CD1c-positive myeloid dendritic cell (primary cell): ENCODE results near the gene BRCA1.
A peak's percentile ranks its signal among the peaks of the same experiment; 100 is the strongest.
"Not testable (repeated sequence)": the region's sequence is repeated elsewhere in the genome, so short reads cannot be mapped to it uniquely, and the experiment has no call there.

ENCODE experiments used
- DNase-seq: peaks from one replicate; pipeline ENCODE4 v3.0.0-alpha.2; 2016; ENCODE audit errors: extremely low spot score

BRCA1 gene

DNA sequence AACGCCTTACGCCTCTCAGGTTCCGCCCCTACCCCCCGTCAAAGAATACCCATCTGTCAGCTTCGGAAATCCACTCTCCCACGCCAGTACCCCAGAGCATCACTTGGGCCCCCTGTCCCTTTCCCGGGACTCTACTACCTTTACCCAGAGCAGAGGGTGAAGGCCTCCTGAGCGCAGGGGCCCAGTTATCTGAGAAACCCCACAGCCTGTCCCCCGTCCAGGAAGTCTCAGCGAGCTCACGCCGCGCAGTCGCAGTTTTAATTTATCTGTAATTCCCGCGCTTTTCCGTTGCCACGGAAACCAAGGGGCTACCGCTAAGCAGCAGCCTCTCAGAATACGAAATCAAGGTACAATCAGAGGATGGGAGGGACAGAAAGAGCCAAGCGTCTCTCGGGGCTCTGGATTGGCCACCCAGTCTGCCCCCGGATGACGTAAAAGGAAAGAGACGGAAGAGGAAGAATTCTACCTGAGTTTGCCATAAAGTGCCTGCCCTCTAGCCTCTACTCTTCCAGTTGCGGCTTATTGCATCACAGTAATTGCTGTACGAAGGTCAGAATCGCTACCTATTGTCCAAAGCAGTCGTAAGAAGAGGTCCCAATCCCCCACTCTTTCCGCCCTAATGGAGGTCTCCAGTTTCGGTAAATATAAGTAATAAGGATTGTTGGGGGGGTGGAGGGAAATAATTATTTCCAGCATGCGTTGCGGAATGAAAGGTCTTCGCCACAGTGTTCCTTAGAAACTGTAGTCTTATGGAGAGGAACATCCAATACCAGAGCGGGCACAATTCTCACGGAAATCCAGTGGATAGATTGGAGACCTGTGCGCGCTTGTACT is at the start of gene BRCA1:
Gene BRCA1 (minus strand): TSS at position 232 of the 834 bp plus-strand sequence. CDS start 1,268 bp downstream, outside the sequence.
- peak; percentile 99 for DNase-seq

DNA sequence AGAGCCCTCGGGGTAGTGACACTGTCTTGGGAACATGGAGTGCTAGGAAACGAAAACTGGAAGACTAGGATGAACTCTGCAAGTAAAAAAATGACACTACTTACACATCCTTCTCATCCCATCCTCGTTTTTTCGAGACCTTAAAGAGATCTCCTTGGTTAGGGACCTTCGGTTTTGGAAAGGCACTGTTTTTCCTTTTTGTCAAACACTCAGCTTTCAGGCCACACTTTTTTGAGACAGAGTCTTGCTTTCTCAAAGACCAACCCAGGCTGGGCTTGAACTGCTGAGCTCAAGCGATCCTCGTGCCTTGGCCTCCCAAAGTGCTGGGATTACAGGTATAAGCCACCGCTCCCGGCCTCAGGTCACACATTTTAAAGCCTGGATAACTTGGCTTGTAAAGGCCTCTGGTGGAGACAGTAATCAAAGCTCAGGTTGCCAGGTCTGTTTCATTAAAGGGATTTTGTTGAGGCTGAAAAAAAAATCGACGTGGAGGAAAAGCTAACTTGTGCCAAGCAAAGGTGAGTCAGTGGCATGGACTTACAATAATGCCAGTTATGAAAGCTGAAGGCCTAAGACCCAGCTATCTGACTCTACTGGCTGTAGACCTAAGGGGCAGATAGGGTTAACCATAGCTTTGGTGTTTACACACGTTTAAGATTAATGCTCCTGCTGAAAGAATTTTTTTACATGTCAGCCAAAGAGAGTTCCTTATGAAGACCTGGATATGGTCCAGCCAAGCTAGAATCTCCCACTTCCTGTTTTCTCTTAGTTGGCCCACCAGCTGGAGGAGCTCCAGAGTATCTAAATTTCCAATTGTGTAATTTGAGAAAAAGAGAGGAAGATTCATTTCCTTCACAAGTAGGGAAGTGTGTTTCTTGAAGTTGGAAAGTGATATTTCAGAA is 46.7 kb upstream of the BRCA1 start:
- peak; percentile 94 for DNase-seq

DNA sequence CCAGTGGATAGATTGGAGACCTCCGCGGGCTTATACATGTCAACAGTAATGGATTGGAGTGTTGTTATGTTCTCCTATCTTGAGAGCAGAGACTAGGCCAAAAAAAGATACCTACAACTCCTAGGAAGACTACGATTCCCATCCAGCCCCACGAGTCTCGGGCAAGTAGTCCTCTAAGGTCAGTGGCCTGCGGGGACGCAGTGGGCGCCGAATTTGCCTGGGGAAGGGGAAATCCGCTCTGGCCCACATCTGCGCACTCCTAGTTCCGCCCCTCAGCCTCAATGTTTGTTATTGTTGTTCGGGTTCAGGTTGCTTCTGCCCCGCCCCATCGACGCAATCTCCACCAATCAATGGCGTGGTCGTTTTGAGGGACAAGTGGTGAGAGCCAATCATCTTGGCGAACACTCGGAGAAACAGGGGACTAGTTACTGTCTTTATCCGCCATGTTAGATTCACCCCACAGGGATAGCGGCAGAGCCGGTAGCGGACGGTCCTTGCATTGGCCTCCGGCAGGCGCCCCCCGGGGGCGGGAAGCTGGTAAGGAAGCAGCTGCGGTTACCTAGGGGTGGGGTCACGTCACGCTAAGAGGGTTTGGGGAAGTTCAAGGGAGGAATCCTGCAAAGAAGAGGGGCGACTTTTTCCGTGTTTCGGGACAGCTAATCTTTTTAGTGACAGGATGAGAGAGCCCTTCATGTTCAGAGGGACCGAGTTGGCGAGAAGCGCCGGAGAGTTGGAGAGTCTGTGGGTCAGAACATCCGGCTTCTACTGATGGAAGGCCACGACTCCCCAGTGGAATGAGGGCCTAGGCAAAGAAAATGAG is 45.8 kb upstream of the BRCA1 start, which contains the start of gene NBR1:
Gene NBR1 (plus strand): TSS at position 449 of the 820 bp plus-strand sequence. CDS start 4,586 bp downstream, outside the sequence.
- DNase-seq = peak; percentile 98

DNA sequence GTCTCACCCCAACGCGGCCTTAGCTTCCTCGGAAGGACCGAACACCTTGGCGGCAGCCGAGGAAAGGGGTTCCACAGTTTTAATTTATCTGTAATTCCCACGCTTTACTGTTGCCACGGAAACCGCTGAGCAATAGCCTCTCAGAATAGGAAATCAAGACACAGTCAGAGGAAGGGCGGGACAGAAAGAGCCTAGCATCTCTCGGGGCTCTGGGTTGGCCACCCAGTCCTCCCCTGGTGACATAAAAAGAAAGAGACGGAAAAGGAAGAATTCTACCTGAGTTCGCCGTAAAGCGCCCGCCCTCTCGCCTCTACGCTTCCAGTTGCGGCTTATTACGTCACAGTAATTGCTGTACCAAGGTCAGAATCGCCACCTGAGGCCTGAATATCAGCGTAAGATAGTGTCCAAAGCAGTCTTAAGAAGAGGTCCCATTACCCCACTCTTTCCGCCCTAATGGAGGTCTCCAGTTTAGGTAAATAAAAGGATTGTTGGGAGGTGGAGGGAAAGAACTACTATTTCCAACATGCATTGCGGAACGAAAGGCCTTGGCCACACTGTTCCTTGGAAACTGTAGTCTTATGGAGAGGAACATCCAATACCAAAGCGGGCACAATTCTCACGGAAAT is 45.1 kb upstream of the BRCA1 start:
- DNase-seq = peak; percentile 96

DNA sequence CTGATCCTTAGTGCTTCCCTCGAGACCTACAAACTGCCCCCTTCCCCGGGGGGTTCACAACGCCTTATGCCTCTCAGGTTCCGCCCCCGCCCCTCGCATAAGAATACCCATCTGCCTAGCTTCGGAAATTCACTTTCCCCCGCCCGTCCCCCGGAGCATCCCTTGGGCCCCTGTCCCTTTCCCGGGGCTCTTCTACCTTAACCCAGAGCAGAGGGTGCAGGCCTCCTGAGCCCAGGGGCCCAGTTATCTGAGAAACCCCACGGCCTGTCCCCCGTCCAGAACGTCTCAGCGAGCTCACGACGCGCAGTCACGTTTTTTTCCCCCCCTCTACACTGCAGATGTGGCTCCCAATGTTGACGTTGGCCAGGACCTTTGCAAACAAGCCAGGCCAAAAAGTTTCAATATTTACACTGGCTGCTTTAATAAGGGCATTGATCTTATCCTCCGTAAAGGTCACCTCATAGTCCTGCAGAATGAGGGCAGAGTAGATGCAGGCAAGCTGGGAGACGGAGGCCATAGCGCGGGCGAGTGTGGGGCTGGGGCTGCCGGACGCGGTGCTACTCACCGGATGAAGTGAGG is 44.5 kb upstream of the BRCA1 start:
- peak; percentile 27 for DNase-seq

DNA sequence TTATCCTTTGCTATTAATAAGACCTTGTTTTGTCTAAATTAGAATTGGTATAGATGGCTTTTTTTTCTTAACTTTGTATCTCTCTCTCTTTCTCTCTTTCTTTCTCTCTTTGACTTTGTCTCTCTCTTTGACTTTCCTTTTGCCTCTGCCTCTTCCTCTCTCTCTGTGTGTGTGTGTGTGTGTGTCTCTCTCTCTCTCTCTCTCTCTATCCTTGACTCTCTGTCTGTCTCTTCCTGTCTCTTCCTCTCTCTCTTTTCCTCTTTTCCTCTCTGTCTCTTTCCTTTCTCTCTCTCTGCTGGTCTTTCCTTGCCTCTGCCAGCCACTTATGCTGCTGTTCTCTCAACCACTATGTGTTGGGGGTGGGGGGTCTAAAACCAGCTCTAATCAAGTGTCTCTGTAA is 40.8 kb upstream of the BRCA1 start:
- not testable (repeated sequence) for DNase-seq

DNA sequence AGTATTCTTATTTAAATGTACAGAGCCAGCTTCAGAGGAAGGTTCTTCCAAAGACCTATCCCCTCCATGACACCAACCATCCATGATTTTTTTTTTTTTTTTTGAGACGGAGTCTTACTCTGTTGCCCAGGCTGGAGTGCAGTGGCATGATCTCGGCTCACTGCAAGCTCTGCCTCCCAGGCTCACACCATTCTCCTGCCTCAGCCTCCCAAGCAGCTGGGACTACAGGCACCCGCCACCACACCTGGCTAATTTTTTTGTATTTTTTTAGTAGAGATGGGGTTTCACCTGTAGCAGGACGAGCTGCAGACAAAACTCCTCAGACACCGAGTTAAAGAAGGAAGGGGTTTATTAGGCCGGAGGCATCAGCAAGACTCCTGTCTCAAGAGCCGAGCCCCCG is 34.8 kb upstream of the BRCA1 start:
- DNase-seq = not testable (repeated sequence)

DNA sequence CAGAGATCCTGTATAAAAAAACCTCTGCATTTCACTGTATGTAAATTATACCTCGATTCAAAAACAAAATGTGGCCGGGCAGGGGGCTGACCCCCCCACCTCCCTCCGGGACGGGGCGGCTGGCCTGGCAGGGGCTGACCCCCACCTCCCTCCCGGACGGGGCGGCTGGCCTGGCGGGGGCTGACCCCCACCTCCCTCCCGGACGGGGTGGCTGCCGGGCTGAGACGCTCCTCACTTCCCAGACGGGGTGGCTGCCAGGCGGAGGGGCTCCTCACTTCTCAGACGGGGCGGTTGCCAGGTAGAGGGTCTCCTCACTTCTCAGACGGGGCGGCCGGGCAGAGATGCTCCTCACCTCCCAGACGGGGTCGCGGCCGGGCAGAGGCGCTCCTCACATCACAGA is 34.1 kb upstream of the BRCA1 start:
- DNase-seq = not testable (repeated sequence)

DNA sequence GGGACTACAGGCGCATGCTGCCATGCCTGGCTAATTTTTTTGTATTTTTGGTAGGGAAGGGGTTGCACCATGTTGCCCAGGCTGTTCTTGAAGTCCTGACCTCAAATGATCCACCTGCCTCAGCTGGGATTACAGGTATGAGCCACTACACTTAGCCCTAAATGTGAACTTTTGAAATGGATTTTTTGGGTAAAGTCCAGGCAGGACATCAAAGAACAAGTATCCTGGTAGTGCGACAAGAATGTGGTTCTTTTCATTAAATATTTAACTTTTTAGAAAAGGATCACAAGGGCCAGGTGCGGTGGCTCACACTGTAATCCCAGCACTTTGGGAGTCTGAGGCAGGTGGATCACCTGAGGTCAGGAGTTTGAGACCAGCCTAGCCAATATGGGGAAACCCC is 30.5 kb upstream of the BRCA1 start:
- DNase-seq = no peak

DNA sequence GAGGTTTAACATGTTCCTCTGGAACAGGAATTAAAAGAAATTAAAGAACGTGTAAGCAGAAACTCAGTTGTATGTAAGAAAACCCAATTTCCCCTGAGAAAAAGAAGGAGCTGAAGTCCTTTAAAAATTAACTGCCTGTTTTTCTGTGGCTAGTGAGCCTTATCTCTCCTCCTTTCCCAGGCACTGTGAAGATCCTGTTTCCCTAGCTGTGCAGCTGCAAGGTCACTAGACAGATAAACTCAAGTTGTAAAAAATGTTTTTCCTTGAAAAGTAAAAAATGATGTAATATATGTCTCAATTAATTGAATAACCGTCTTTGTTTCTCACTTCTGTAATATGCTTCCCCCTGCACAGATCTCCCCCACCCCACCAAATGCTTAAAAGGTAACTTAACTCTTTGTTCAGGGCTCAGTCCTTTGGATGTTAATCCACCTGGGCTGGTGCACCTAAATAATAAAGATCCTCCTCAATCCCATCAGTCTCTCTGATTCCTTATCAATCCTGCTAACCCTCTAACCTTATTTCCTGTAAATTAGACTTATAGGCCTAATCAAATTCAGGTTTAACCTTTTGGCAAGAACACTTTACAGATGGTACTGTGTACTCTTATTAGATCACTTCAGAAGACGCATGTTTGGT is 28.2 kb upstream of the BRCA1 start:
- not testable (repeated sequence) for DNase-seq

DNA sequence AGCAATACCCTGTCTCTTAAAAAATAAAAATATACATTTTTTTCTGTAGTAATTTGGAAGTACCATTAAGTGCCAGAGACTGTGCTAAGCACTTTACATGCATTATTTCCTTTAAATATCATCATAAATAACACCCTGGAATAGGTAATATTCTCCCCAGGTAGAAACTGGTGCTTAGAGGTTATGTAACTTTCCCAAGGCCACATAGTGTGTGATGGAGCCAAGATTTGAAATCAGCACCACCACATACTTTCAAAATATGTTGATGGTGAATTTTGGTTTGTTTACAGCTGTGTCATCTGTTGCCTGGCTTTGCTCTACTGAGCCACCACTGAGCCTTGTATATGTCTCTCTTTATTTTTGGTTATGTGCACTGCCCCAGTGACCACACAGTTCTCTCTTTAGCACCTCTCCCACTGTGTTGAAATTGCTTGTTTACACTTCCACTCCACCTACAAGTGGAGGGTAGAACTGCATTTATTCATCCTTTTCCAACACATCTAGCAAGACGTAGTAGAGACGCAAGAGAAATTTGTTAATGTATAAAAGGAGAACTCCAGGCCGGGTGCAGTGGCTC is 26.8 kb upstream of the BRCA1 start:
- no peak for DNase-seq

DNA sequence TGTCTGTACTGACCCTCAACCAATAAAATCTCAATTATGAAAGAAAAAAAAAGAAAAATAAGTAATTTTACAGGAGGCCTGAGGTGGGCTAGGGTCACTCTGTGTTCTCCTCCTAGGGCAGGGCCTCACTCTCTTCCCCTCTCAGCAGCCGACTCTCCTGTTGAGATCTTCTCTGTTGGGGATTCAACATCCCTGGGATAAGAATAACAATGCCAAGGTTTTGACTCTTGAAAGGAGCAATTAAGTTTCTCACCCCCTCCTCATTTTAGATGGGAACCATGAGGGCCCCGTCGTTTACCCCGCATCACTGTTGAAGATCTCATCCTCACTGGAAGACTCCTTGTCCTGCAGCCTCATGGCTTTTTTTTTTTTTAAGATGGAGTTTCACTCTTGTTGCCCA is 21.5 kb upstream of the BRCA1 start:
- no peak for DNase-seq

DNA sequence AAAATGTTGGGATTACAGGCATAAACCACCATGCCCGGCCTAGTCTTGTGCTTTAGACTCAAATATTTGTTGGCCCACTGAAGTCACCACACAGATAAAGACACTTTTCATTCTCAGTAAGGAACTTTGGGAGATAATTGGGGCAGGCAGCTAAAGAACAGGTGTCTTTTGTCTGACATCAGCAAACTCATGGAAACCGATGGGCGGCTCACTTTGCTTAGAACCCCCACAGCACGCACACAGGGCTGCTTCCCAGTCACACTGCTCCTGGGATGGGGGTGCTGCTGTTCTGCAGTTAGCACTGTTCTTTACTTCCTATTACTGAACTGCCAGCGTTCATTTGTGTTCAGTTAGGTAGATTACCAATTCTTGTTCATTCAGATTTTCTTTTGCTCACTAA is 18.0 kb upstream of the BRCA1 start:
- DNase-seq = no peak

DNA sequence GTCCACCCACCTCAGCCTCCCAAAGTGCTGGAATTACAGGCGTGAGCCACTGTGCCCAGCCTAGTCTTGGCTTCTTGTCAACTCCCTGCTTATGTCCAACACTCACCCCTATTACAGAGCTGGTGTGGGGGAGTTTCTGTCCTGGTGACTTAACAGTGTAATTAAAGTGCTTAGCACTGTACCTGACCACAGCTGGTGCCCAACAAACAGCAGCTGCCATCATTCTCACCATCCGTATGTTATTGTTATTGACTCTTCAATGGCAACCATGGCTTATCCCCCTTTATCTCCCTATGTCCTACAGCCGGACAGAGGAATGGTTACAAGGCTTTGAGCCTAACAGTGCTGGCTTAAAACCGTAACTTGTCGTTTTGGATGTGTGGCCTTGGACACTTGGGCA is 17.0 kb upstream of the BRCA1 start:
- DNase-seq = no peak

DNA sequence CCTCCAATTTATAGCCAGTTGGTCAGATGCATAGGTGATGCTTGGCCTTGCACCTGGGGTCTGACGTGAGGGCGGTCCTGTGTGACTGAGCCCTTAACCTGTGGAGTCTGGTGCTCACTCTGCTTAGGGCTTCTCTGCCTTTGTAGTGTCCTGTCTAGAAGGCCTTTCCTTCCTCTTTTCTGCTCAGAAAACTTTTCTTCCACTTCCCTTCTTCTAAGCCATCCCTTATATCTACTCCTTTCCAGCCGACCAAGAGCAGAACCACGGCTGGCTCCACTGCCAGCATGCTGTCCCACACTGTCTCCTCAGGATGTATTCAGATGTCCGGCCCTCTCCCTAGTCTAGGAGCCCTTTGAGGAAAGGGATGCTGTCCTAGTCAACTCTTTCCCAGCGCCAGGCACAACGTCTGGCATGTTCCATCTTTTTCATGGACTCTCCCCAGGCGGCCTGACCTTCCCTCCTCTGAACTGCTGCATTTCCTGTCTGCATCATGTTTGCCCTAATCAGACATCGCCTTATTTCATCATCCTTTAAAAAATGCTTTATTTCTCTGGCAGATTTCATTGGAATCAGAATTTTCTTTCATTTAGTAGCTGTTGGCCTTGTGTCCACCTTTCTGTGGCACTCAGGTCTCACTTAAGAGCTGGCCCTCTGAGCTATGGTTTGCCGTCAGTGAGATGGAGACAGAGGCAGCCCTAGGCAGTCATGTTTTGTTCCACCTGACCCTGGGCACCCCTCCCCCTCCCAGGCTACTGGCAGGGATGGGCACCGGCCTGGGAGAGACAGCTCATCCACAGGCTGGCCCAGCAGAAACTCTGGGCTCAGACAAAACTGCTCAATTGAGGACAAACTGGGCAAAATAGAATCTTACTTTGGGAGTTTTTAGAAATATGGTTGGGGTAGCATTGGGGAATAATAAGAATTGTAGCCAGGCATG is 15.5 kb upstream of the BRCA1 start:
- no peak for DNase-seq

DNA sequence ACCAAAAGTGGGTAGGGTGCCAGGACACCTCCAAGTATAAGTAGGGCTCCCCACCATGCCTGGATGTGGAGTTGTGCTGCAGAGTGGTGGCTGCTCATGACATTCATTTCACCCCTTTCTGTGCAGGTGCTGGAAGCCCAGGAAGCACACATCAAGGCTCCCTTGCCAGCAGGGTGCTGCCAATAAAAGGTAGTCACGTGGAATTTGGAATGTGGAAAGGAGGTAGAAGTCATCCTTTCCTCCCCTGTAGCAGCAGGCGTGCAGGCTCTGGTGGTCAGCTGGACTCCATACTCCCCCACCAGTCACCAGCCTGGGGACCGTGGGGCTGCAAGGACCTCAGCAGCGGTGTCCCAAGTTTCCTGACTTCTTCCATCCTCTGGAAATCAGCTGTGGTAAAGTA is 13.4 kb upstream of the BRCA1 start:
- DNase-seq = not testable (repeated sequence)

DNA sequence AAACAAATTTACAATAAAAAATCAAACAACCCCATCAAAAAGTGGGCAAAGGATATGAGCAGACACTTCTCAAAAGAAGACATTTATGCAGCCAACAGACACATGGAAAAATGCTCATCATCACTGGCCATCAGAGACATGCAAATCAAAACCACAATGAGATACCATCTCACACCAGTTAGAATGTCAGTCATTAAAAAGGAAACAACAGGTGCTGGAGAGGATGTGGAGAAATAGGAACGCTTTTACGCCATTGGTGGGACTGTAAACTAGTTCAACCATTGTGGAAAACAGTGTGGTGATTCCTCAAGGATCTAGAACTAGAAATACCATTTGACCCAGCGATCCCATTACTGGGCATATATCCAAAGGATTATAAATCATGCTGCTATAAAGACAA is 11.4 kb upstream of the BRCA1 start:
- not testable (repeated sequence) for DNase-seq

DNA sequence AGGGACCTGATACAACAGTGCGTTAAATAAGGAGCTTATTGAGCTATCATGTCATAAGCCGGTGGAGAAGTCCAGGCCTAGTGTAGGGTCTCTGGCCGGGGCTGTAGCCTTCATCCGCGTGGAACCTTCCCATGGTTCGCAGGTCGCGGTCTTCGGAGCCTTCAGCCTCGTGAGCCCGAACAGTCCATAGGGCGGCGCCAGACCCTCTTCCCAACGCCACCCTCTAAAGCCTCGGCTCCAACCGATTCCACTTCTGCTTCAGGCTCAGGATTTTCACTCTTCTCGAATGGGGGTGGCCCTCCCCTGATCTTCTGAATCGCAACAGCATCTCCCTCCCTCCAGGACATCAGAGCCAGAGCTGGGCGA is 10.3 kb upstream of the BRCA1 start:
- no peak for DNase-seq
